T-helper 17 cell (primary cell): Measurements from ENCODE around the gene APOF. TPM values are rescaled to one million over a fixed set of nuclear protein-coding genes. Genes with fewer than 3 reads are reported as not detected.
"Not testable (repeated sequence)": the region's sequence is repeated elsewhere in the genome, so short reads cannot be mapped to it uniquely, and the experiment has no call there.

Experiments
- ATAC-seq: fragments of 150-1000 bp; cut with Tn5 transposase; 2 replicates; pipeline ENCODE4 v1.10.0; 2021; ENCODE audit warnings: mild to moderate bottlenecking, moderate library complexity
- DNase-seq, 3 donors: peaks; one replicate each; pipeline versions ENCODE4 v3.0.0 to v3.0.0-alpha.2; 2020 to 2021
- H3K9me3 ChIP-seq: one replicate; pipeline ENCODE4 v1.7.0; 2013; ENCODE audit warnings: low read length, mild to moderate bottlenecking; ENCODE audit not compliant: control insufficient read depth, poor library complexity, severe bottlenecking
- H3K27ac Mint-ChIP-seq: one replicate; pipeline ENCODE4 v1.8.0; 2022; ENCODE audit warnings: mild to moderate bottlenecking, moderate library complexity, mixed read lengths
- H3K27me3 Mint-ChIP-seq: one replicate; pipeline ENCODE4 v1.8.0; 2022; ENCODE audit warnings: mixed read lengths
- H3K36me3 Mint-ChIP-seq: one replicate; pipeline ENCODE4 v1.8.0; 2022; ENCODE audit warnings: low read depth, mixed read lengths
- H3K4me1 Mint-ChIP-seq: one replicate; pipeline ENCODE4 v1.8.0; 2022; ENCODE audit warnings: mild to moderate bottlenecking, mixed read lengths
- H3K4me3 Mint-ChIP-seq: one replicate; pipeline ENCODE4 v1.8.0; 2022; ENCODE audit warnings: mild to moderate bottlenecking, moderate library complexity, mixed read lengths
- total RNA-seq, 4 donors: library from RNA in 2 of 4; stranded (reverse) in 2 of 4; gene quantifications; one replicate each; pipeline ENCODE4 v1.2.3 and lab custom pipeline; 2022 to 2026

The APOF gene
- total RNA-seq: not detected
- 0 to 0.08 reads per million in 2 donors for total RNA-seq (lab: John Stamatoyannopoulos, UW)

- no peaks in the 10 kb centered on the region for H3K36me3 Mint-ChIP-seq
- no peak for ATAC-seq
- no peak for DNase-seq
- H3K4me3 Mint-ChIP-seq: peak within 1 kb of the TSS; percentile 93
- H3K9me3 ChIP-seq: no peaks in the 10 kb centered on the region
- peak within 1 kb of the TSS; percentile 95 for H3K27ac Mint-ChIP-seq
- H3K27me3 Mint-ChIP-seq: no peaks in the 10 kb centered on the region
- peaks cover 17% of the 10 kb centered on the region for H3K4me1 Mint-ChIP-seq
These were observed at the start of gene APOF for GRCh38 chr12:56362130-56363059. Gene APOF (minus strand): TSS chr12:56362857. CDS start chr12:56362745, 112 bp downstream.

- no peak for DNase-seq
- no peak overlapping the region for H3K4me3 Mint-ChIP-seq
- no peaks in the 10 kb centered on the region for H3K9me3 ChIP-seq
- no peaks in the 10 kb centered on the region for H3K36me3 Mint-ChIP-seq
- H3K27ac Mint-ChIP-seq: no peak overlapping the region
- H3K27me3 Mint-ChIP-seq: no peaks in the 10 kb centered on the region
- ATAC-seq: no peak
- H3K4me1 Mint-ChIP-seq: no peaks in the 10 kb centered on the region
These were observed 49.4 kb upstream of the APOF start for GRCh38 chr12:56411781-56412639.

GRCh38 chr12:56410768-56411167 lies 48.1 kb upstream of the APOF start:
- H3K27me3 Mint-ChIP-seq: no peaks in the 10 kb centered on the region
- DNase-seq: no peak
- no peaks in the 10 kb centered on the region for H3K36me3 Mint-ChIP-seq
- no peaks in the 10 kb centered on the region for H3K4me1 Mint-ChIP-seq
- H3K4me3 Mint-ChIP-seq: no peak overlapping the region
- no peak for ATAC-seq
- no peak overlapping the region for H3K27ac Mint-ChIP-seq
- no peaks in the 10 kb centered on the region for H3K9me3 ChIP-seq

- no peaks in the 10 kb centered on the region for H3K4me1 Mint-ChIP-seq
- no peak overlapping the region for H3K4me3 Mint-ChIP-seq
- no peaks in the 10 kb centered on the region for H3K27me3 Mint-ChIP-seq
- H3K27ac Mint-ChIP-seq: no peak overlapping the region
- DNase-seq (no peak), ATAC-seq (peak; percentile 12)
- no peaks in the 10 kb centered on the region for H3K36me3 Mint-ChIP-seq
- H3K9me3 ChIP-seq: no peaks in the 10 kb centered on the region
These were observed 46.3 kb upstream of the APOF start for GRCh38 chr12:56408799-56409417.

GRCh38 chr12:56404227-56404626 lies 41.6 kb upstream of the APOF start:
- not testable (repeated sequence) for DNase-seq, H3K4me3 Mint-ChIP-seq, ATAC-seq, H3K9me3 ChIP-seq, H3K4me1 Mint-ChIP-seq, H3K27me3 Mint-ChIP-seq, H3K36me3 Mint-ChIP-seq, H3K27ac Mint-ChIP-seq

- not testable (repeated sequence) for DNase-seq, H3K4me1 Mint-ChIP-seq, H3K36me3 Mint-ChIP-seq, H3K9me3 ChIP-seq, H3K27ac Mint-ChIP-seq, H3K4me3 Mint-ChIP-seq, ATAC-seq, H3K27me3 Mint-ChIP-seq
These were observed 39.0 kb upstream of the APOF start for GRCh38 chr12:56401612-56402011.

- H3K27ac Mint-ChIP-seq, H3K27me3 Mint-ChIP-seq, ATAC-seq, H3K4me3 Mint-ChIP-seq, H3K9me3 ChIP-seq, H3K4me1 Mint-ChIP-seq, H3K36me3 Mint-ChIP-seq, DNase-seq: not testable (repeated sequence)
These were observed 38.5 kb upstream of the APOF start for GRCh38 chr12:56401125-56401524.

- not testable (repeated sequence) for H3K27ac Mint-ChIP-seq, H3K4me1 Mint-ChIP-seq, DNase-seq, H3K36me3 Mint-ChIP-seq, H3K4me3 Mint-ChIP-seq, ATAC-seq, H3K9me3 ChIP-seq, H3K27me3 Mint-ChIP-seq
These were observed 36.8 kb upstream of the APOF start for GRCh38 chr12:56399466-56399865.

GRCh38 chr12:56398324-56398723 lies 35.7 kb upstream of the APOF start:
- no peak overlapping the region for H3K4me3 Mint-ChIP-seq
- H3K4me1 Mint-ChIP-seq: no peaks in the 10 kb centered on the region
- ATAC-seq (no peak), DNase-seq (no peak)
- H3K27ac Mint-ChIP-seq: no peak overlapping the region
- H3K27me3 Mint-ChIP-seq: no peaks in the 10 kb centered on the region
- H3K36me3 Mint-ChIP-seq: peaks cover 3% of the 10 kb centered on the region
- H3K9me3 ChIP-seq: no peaks in the 10 kb centered on the region

GRCh38 chr12:56392331-56392730 lies 29.7 kb upstream of the APOF start:
- Mint-ChIP-seq H3K4me3 (no peak overlapping the region), H3K27ac (no peak overlapping the region), H3K27me3 (no peaks in the 10 kb centered on the region), H3K36me3 (no peaks in the 10 kb centered on the region), H3K4me1 (no peaks in the 10 kb centered on the region)
- DNase-seq (no peak), ATAC-seq (no peak)
- no peaks in the 10 kb centered on the region for H3K9me3 ChIP-seq

GRCh38 chr12:56391721-56392120 lies 29.1 kb upstream of the APOF start:
- Mint-ChIP-seq H3K36me3 (no peaks in the 10 kb centered on the region), H3K27ac (no peak overlapping the region), H3K4me3 (no peak overlapping the region), H3K4me1 (no peaks in the 10 kb centered on the region), H3K27me3 (no peaks in the 10 kb centered on the region)
- ATAC-seq: no peak
- no peak for DNase-seq
- H3K9me3 ChIP-seq: no peaks in the 10 kb centered on the region

- no peak overlapping the region for H3K4me3 Mint-ChIP-seq
- H3K27me3 Mint-ChIP-seq: no peaks in the 10 kb centered on the region
- ATAC-seq (no peak), DNase-seq (no peak)
- no peaks in the 10 kb centered on the region for H3K9me3 ChIP-seq
- no peaks in the 10 kb centered on the region for H3K36me3 Mint-ChIP-seq
- H3K4me1 Mint-ChIP-seq: no peaks in the 10 kb centered on the region
- H3K27ac Mint-ChIP-seq: no peak overlapping the region
These were observed 26.8 kb upstream of the APOF start for GRCh38 chr12:56389412-56389811.

- Mint-ChIP-seq H3K4me1 (no peaks in the 10 kb centered on the region), H3K27me3 (no peaks in the 10 kb centered on the region), H3K4me3 (no peak overlapping the region), H3K27ac (no peak overlapping the region), H3K36me3 (no peaks in the 10 kb centered on the region)
- no peak for DNase-seq
- H3K9me3 ChIP-seq: no peaks in the 10 kb centered on the region
- ATAC-seq: no peak
These were observed 24.6 kb upstream of the APOF start for GRCh38 chr12:56387152-56387736.
